Transverse colon (tissue), 4 donors: ENCODE data around the gene CAPN9. TPM values are rescaled to one million over a fixed set of nuclear protein-coding genes. Genes with fewer than 3 reads are reported as not detected.
"Not testable (repeated sequence)": the region's sequence is repeated elsewhere in the genome, so short reads cannot be mapped to it uniquely, and the experiment has no call there.

Experiments
- DNase-seq: peaks from one replicate; pipeline ENCODE4 v3.0.0-alpha.2; 2019
- H3K27ac ChIP-seq, 4 donors: fragments of 200-600 bp; sonication (generic); 2 replicates each; pipeline ENCODE4 v1.5.1; 2016 to 2018; ENCODE audit warnings: inconsistent platforms in 4 of 4
- H3K27me3 ChIP-seq: fragments of 200-600 bp; sonication (generic); 2 replicates; pipeline ENCODE4 v1.5.1; 2017; ENCODE audit warnings: inconsistent platforms
- H3K36me3 ChIP-seq, 4 donors: fragments of 200-600 bp; sonication (generic); 2 replicates each; pipeline ENCODE4 v1.5.1; 2017 to 2019; ENCODE audit warnings: inconsistent platforms in 4 of 4
- H3K4me1 ChIP-seq, 4 donors: fragments of 200-600 bp; sonication (generic); 2 replicates each; pipeline ENCODE4 v1.5.1; 2017 to 2020; ENCODE audit warnings: inconsistent platforms in 4 of 4
- H3K4me3 ChIP-seq, 4 donors: fragments of 200-600 bp; sonication (generic); 1 replicate in 1 of 4; 2 replicates in 3 of 4; pipeline versions ENCODE4 v1.5.1 to v1.6.1; 2017 to 2019; ENCODE audit warnings: inconsistent platforms in 4 of 4
- H3K9me3 ChIP-seq, 2 donors: fragments of 200-600 bp; sonication (generic); 2 replicates each; pipeline ENCODE4 v1.5.1; 2017 to 2019; ENCODE audit warnings: inconsistent platforms in 2 of 2
- CTCF ChIP-seq, 5 experiments: fragments of 200-600 bp in 3 of 5; fragments of 450-650 bp in 2 of 5; sonication (generic) in 3 of 5; IDR thresholded peaks; 1 replicate in 2 of 5; 2 replicates in 3 of 5; pipeline ENCODE4 v1.5.1; 2016 to 2017; ENCODE audit warnings: antibody characterized with exemption in 5 of 5, inconsistent platforms in 3 of 5, mild to moderate bottlenecking in 2 of 5, moderate library complexity in 1 of 5
- EP300 ChIP-seq: sonication (generic); formaldehyde crosslinking; IDR thresholded peaks from one replicate; pipeline ENCODE4 v1.6.1; 2017; ENCODE audit warnings: antibody characterized with exemption, low read depth
- POLR2A ChIP-seq: fragments of 450-650 bp; IDR thresholded peaks from one replicate; pipeline ENCODE4 v1.6.1; 2016; ENCODE audit warnings: antibody characterized with exemption, mild to moderate bottlenecking, moderate library complexity
- POLR2AphosphoS5 ChIP-seq, 3 donors: sonication (generic); formaldehyde crosslinking; IDR thresholded peaks; one replicate each; pipeline ENCODE4 v1.6.1; 2016; ENCODE audit warnings: antibody characterized with exemption in 3 of 3
- WGBS, 2 donors: methylation state at CpG; one replicate each; pipeline ENCODE4 v1.1.5; 2018; ENCODE audit warnings: low coverage in 1 of 2; 5-methylcytosine and 5-hydroxymethylcytosine counted together
- in situ Hi-C, 4 donors: fragments of 200-750 bp; cut with MboI; loops; one replicate each; pipeline versions ENCODE4 v1.15.0 to v1.15.1; 2017; ENCODE audit warnings: low sequenced_read_pairs in 3 of 4, low pct_ligation_motif_present in 1 of 4, low pct_unique_long_range_greater_than_20kb in 1 of 4
- intact Hi-C: fragments of 100-400 bp; cut with DNase I; formaldehyde crosslinking; loops from one replicate; pipeline ENCODE4 v1.15.1; 2023; ENCODE audit warnings: low total_unique reads
- total RNA-seq, 4 donors: library from RNA; depleted of rRNA; stranded (reverse); fragments of >200 nt; gene quantifications; one replicate each; pipeline ENCODE4 v1.1.0, GENCODE V29; 2016

The CAPN9 gene
- total RNA-seq, 4 donors from 2014 or later, result 26.3 to 59.9 (median 32.7) TPM

GRCh38 chr1:230763927-230764591, 16.9 kb downstream of the CAPN9 start:
- H3K27ac ChIP-seq, result no peak overlapping the region
- TF ChIP-seq POLR2A (no peak), CTCF (IDR thresholded peaks at IDR 0.05) (no peak), EP300 (no peak), POLR2AphosphoS5 (IDR thresholded peaks at IDR 0.05) (no peak)
- H3K9me3 ChIP-seq, result no peaks in the 10 kb centered on the region
- no peaks in the 10 kb centered on the region for H3K4me1 ChIP-seq
- no peaks in the 10 kb centered on the region for H3K27me3 ChIP-seq
- WGBS, 2 donors, result 89 to 91% methylated on average over 5 of the region's 5 CpGs
- no peaks in the 10 kb centered on the region for H3K36me3 ChIP-seq
- no peak overlapping the region for H3K4me3 ChIP-seq
- in situ Hi-C loops (loop anchor here in 1 of 4 donors (25.0 kb wide), 1 partner anchor 102 kb away; no protein-coding TSS in a partner anchor), intact Hi-C loops (no loop called here)
- DNase-seq, result no peak

- H3K4me3 ChIP-seq, result no peak overlapping the region
- no peaks in the 10 kb centered on the region for H3K36me3 ChIP-seq
- no peaks in the 10 kb centered on the region for H3K27me3 ChIP-seq
- in situ Hi-C loops, result loop anchor here in 1 of 4 donors (25.0 kb wide), 1 partner anchor 104 kb away; no protein-coding TSS in a partner anchor
- no peak overlapping the region for H3K27ac ChIP-seq
- intact Hi-C loops, result no loop called here
- DNase-seq, result no peak
- TF ChIP-seq POLR2AphosphoS5 (IDR thresholded peaks at IDR 0.05) (no peak), POLR2A (no peak), CTCF (IDR thresholded peaks at IDR 0.05) (no peak), EP300 (no peak)
- H3K9me3 ChIP-seq, result no peaks in the 10 kb centered on the region
- H3K4me1 ChIP-seq, result no peaks in the 10 kb centered on the region
- 86 to 95% methylated on average over 3 of the region's 3 CpGs for WGBS, 2 donors
Measured at GRCh38 chr1:230766318-230766717, 19.1 kb downstream of the CAPN9 start.

GRCh38 chr1:230767859-230768612, 20.8 kb downstream of the CAPN9 start:
- H3K9me3 ChIP-seq, H3K27ac ChIP-seq, H3K27me3 ChIP-seq, H3K4me3 ChIP-seq, H3K4me1 ChIP-seq, intact Hi-C loops, H3K36me3 ChIP-seq, DNase-seq: not testable (repeated sequence)
- in situ Hi-C loops, result loop anchor here in 1 of 4 donors (25.0 kb wide), 1 partner anchor 106 kb away; no protein-coding TSS in a partner anchor
- WGBS, 2 donors, result 82 to 90% methylated on average over 8 of the region's 8 CpGs

- Histone ChIP-seq H3K4me3 (no peak overlapping the region), H3K27ac (peak overlapping the region in 3 of 4 donors; percentile 25 to 43 (median 41)), H3K4me1 (no peaks in the 10 kb centered on the region), H3K36me3 (no peaks in the 10 kb centered on the region), H3K27me3 (no peaks in the 10 kb centered on the region), H3K9me3 (no peaks in the 10 kb centered on the region)
- no peak for DNase-seq
- intact Hi-C loops, result no loop called here
- no peak for TF ChIP-seq EP300
- peak in 1 of 3 donors; percentile 30 for TF ChIP-seq POLR2AphosphoS5 (IDR thresholded peaks at IDR 0.05)
- in situ Hi-C loops, result loop anchor here in 1 of 4 donors (25.0 kb wide), 1 partner anchor 107 kb away; no protein-coding TSS in a partner anchor
- 71 to 76% methylated on average over 5 to 15 of the region's 15 CpGs for WGBS, 2 donors
Measured at GRCh38 chr1:230768903-230769570, 21.8 kb downstream of the CAPN9 start.

GRCh38 chr1:230770317-230770716, 23.1 kb downstream of the CAPN9 start:
- WGBS, 2 donors, result 88% methylated on average over 1 of the region's 1 CpG; no CpG with 5 or more reads in 1 of the 2 donors
- Histone ChIP-seq H3K4me1 (no peaks in the 10 kb centered on the region), H3K27ac (no peak overlapping the region), H3K36me3 (no peaks in the 10 kb centered on the region), H3K9me3 (no peaks in the 10 kb centered on the region), H3K4me3 (no peak overlapping the region), H3K27me3 (no peaks in the 10 kb centered on the region)
- intact Hi-C loops, result no loop called here
- in situ Hi-C loops, result loop anchor here in 1 of 4 donors (25.0 kb wide), 1 partner anchor 108 kb away; no protein-coding TSS in a partner anchor
- no peak for DNase-seq
- TF ChIP-seq POLR2AphosphoS5 (IDR thresholded peaks at IDR 0.05), result no peak
- TF ChIP-seq CTCF (IDR thresholded peaks at IDR 0.05), result no peak
- no peak for TF ChIP-seq POLR2A
- no peak for TF ChIP-seq EP300
